ENCODE results near the gene HSD17B12.

GRCh38 chr11:43770173-43770572 lies 89.6 kb downstream of the HSD17B12 start:
- TF ChIP-seq EZH2phosphoT487 (IDR thresholded peaks at IDR 0.05): no peak
- no peak for TF ChIP-seq CTCF (IDR thresholded peaks at IDR 0.05)

All from neural progenitor cell (in vitro differentiated cells).